Testis (tissue), 3 donors: Measurements from ENCODE around the gene LGALSL. TPM values are rescaled to one million over a fixed set of nuclear protein-coding genes. Genes with fewer than 3 reads are reported as not detected.
A peak's percentile ranks its signal among the peaks of the same experiment; 100 is the strongest.

Experiments used
- DNase-seq: peaks from one replicate; pipeline ENCODE4 v3.0.0-alpha.2; 2019
- H3K27ac ChIP-seq, 2 donors: fragments of 200-600 bp; sonication (generic); one replicate each; pipeline ENCODE4 v1.5.1; 2019
- H3K27me3 ChIP-seq: fragments of 200-600 bp; sonication (generic); one replicate; pipeline ENCODE4 v1.5.1; 2019
- H3K36me3 ChIP-seq: fragments of 200-600 bp; sonication (generic); one replicate; pipeline ENCODE4 v1.5.1; 2017; ENCODE audit warnings: low read depth; ENCODE audit errors: missing control alignments
- H3K4me1 ChIP-seq: fragments of 200-600 bp; sonication (generic); one replicate; pipeline ENCODE4 v1.5.1; 2019
- H3K4me3 ChIP-seq, 2 donors: fragments of 200-600 bp; sonication (generic); one replicate each; pipeline ENCODE4 v1.5.1; 2017 to 2019
- H3K9me3 ChIP-seq: fragments of 200-600 bp; sonication (generic); one replicate; pipeline ENCODE4 v1.5.1; 2017
- CTCF ChIP-seq, 3 experiments: fragments of 450-650 bp in 2 of 3; fragments of 200-600 bp in 1 of 3; sonication (generic) in 1 of 3; IDR thresholded peaks; one replicate each; pipeline ENCODE4 v1.5.1; 2016 to 2019; ENCODE audit warnings: antibody characterized with exemption in 3 of 3, mild to moderate bottlenecking in 2 of 3, moderate library complexity in 1 of 3
- POLR2A ChIP-seq: fragments of 450-650 bp; IDR thresholded peaks from one replicate; pipeline ENCODE4 v1.6.1; 2017; ENCODE audit warnings: antibody characterized with exemption, mild to moderate bottlenecking, moderate library complexity
- WGBS, 2 donors: methylation state at CpG; one replicate each; pipeline ENCODE4 v1.1.5; 2018; 5-methylcytosine and 5-hydroxymethylcytosine counted together
- intact Hi-C: fragments of 100-400 bp; cut with DNase I; formaldehyde crosslinking; loops from one replicate; pipeline ENCODE4 v1.15.1; 2023; ENCODE audit warnings: low total_unique reads
- polyA plus RNA-seq: library from polyadenylated mRNA; stranded (reverse); fragments of 350-450 nt; fragmentation: Illumina TruSeq; extraction: RNeasy Lipid Tissue Mini Kit (QIAGEN cat#74804); gene quantifications from one replicate; pipeline ENCODE4 v1.2.3, GENCODE V29; 2014; ENCODE audit warnings: low read depth, low replicate concordance; ENCODE audit not compliant: insufficient read depth
- total RNA-seq, 2 donors: library from RNA; depleted of rRNA; stranded (reverse); fragments of >200 nt; gene quantifications; one replicate each; pipeline ENCODE4 v1.2.3, GENCODE V29; 2016

The LGALSL gene
- total and polyA plus RNA-seq, 3 donors from 2014 or later = 10.8 to 13.4 (median 11.3) TPM

DNA sequence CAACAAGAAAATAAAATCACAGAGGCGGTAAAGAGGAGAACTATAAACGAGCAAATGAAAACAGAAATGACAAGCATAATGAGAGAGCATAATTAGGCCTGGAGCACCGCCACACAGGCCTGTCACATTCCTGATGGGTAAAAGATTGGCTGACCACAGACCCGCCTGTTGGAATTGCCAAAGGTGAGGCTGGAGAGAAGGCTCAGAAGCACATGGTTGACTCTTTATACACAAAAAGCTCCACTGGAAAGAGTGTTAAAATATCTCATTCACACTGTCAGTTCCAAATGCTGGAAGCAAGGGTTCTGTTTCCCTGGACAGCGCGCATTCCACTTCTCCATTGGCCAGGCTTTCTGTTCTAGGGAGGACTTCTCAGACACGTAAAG lies 5.9 kb upstream of the LGALSL start:
- Histone ChIP-seq H3K27ac (no peak overlapping the region), H3K36me3 (no peaks in the 10 kb centered on the region)
- intact Hi-C loops = no loop called here

GRCh38 chr2:64451051-64451450 lies 2.9 kb upstream of the LGALSL start:
- no peaks in the 10 kb centered on the region for H3K9me3 ChIP-seq
- DNase-seq = no peak
- no peak for TF ChIP-seq POLR2A
- no peak for TF ChIP-seq CTCF (IDR thresholded peaks at IDR 0.05)
- peaks cover 10% of the 10 kb centered on the region for H3K4me1 ChIP-seq
- intact Hi-C loops = no loop called here
- H3K27ac ChIP-seq = no peak overlapping the region
- no peaks in the 10 kb centered on the region for H3K36me3 ChIP-seq
- 90 to 91% methylated on average over 2 of the region's 2 CpGs for WGBS, 2 donors
- no peaks in the 10 kb centered on the region for H3K27me3 ChIP-seq
- no peak overlapping the region for H3K4me3 ChIP-seq

More for the DNA sequence above, 5.9 kb upstream of the LGALSL start:
- no peak for DNase-seq
- no peaks in the 10 kb centered on the region for H3K9me3 ChIP-seq
- H3K27me3 ChIP-seq = no peaks in the 10 kb centered on the region
- no peak overlapping the region for H3K4me3 ChIP-seq
- peaks cover 4% of the 10 kb centered on the region for H3K4me1 ChIP-seq
- 80 to 93% methylated on average over 7 of the region's 7 CpGs for WGBS, 2 donors
- no peak for TF ChIP-seq POLR2A
- no peak for TF ChIP-seq CTCF (IDR thresholded peaks at IDR 0.05)

- Histone ChIP-seq H3K4me3 (peak overlapping the region; percentile 77 to 83), H3K9me3 (no peaks in the 10 kb centered on the region), H3K27ac (peak overlapping the region; percentile 67 to 90), H3K36me3 (no peaks in the 10 kb centered on the region), H3K27me3 (no peaks in the 10 kb centered on the region), H3K4me1 (peaks cover 10% of the 10 kb centered on the region)
- intact Hi-C loops = no loop called here
- WGBS, 2 donors = 4 to 6% methylated on average over 8 to 39 of the region's 103 CpGs
- no peak for TF ChIP-seq POLR2A
- TF ChIP-seq CTCF (IDR thresholded peaks at IDR 0.05) = no peak
- peak; percentile 79 for DNase-seq
These were observed 697 bp downstream of the LGALSL start for GRCh38 chr2:64454386-64455332.

GRCh38 chr2:64455545-64455944 lies 1.6 kb downstream of the LGALSL start:
- WGBS, 2 donors = 29 to 56% methylated on average over 2 of the region's 2 CpGs
- no peaks in the 10 kb centered on the region for H3K27me3 ChIP-seq
- H3K27ac ChIP-seq = peak overlapping the region in 1 of 2 donors; percentile 67
- no peak for TF ChIP-seq CTCF (IDR thresholded peaks at IDR 0.05)
- no peak for TF ChIP-seq POLR2A
- H3K36me3 ChIP-seq = no peaks in the 10 kb centered on the region
- no peak for DNase-seq
- intact Hi-C loops = no loop called here
- no peak overlapping the region for H3K4me3 ChIP-seq
- H3K4me1 ChIP-seq = peaks cover 10% of the 10 kb centered on the region
- H3K9me3 ChIP-seq = no peaks in the 10 kb centered on the region
